DOHH2 (cell line): ENCODE results near the gene SUMO4.

Experiments used
- H3F3A ChIP-seq: fragments of 200-600 bp; sonication (generic), shearing (Covaris generic); 2 replicates; pipeline ENCODE4 v1.6.0; 2016; ENCODE audit warnings: antibody characterized with exemption, mild to moderate bottlenecking; ENCODE audit not compliant: control insufficient read depth, insufficient read depth
- H3K27ac ChIP-seq: fragments of 200-600 bp; sonication (generic); 2 replicates; pipeline ENCODE4 v1.5.1; 2014; ENCODE audit warnings: low read depth, mild to moderate bottlenecking, low read length, moderate library complexity
- H3K27me3 ChIP-seq: fragments of 200-600 bp; sonication (generic); 2 replicates; pipeline ENCODE4 v1.6.1; 2014; ENCODE audit warnings: mild to moderate bottlenecking, low read length, mixed read lengths; ENCODE audit not compliant: control insufficient read depth
- H3K36me3 ChIP-seq: fragments of 200-600 bp; sonication (generic); 2 replicates; pipeline ENCODE4 v1.6.1; 2014; ENCODE audit warnings: mild to moderate bottlenecking, low read length, moderate library complexity, mixed read lengths; ENCODE audit not compliant: control insufficient read depth
- H3K4me1 ChIP-seq: fragments of 200-600 bp; sonication (generic); 2 replicates; pipeline ENCODE4 v1.6.1; 2014; ENCODE audit warnings: mild to moderate bottlenecking, low read length, mixed read lengths; ENCODE audit not compliant: control insufficient read depth
- H3K4me2 ChIP-seq: fragments of 200-600 bp; sonication (generic); 2 replicates; pipeline ENCODE4 v1.6.0; 2014; ENCODE audit warnings: mild to moderate bottlenecking, low read length, moderate library complexity
- H3K4me3 ChIP-seq: fragments of 200-600 bp; sonication (generic); 2 replicates; pipeline ENCODE4 v1.5.1; 2014; ENCODE audit warnings: mild to moderate bottlenecking, low read length, mixed read lengths
- H3K79me2 ChIP-seq: fragments of 200-600 bp; sonication (generic); 2 replicates; pipeline ENCODE4 v1.6.1; 2014; ENCODE audit warnings: mild to moderate bottlenecking, low read length, mixed read lengths; ENCODE audit not compliant: control insufficient read depth
- H3K9me2 ChIP-seq: fragments of 200-600 bp; sonication (generic); replicated peaks from 2 replicates; pipeline ENCODE4 v1.6.1; 2014; ENCODE audit warnings: mild to moderate bottlenecking, low read length, mixed read lengths; ENCODE audit not compliant: control insufficient read depth
- H3K9me3 ChIP-seq: fragments of 200-600 bp; sonication (generic); 2 replicates; pipeline ENCODE4 v1.6.1; 2014; ENCODE audit warnings: antibody characterized with exemption, low read length, mixed read lengths; ENCODE audit not compliant: control insufficient read depth, insufficient read depth
- H4K20me1 ChIP-seq: fragments of 200-600 bp; sonication (generic); 2 replicates; pipeline ENCODE4 v1.6.0; 2014; ENCODE audit warnings: low read depth, mild to moderate bottlenecking, antibody characterized with exemption, low read length, moderate library complexity; ENCODE audit not compliant: control insufficient read depth, insufficient read depth
- EZH2phosphoT487 ChIP-seq: fragments of 200-600 bp; sonication (generic); IDR thresholded peaks from 2 replicates; pipeline ENCODE4 v1.6.1; 2017; ENCODE audit warnings: borderline replicate concordance, mild to moderate bottlenecking, antibody characterized with exemption, low read length, moderate library complexity, mixed read lengths
- TF ChIP-seq, protein P1 (sequence below): fragments of 200-600 bp; sonication (generic); IDR thresholded peaks from one replicate; pipeline ENCODE4 v1.5.1; 2014; ENCODE audit warnings: antibody characterized with exemption, mild to moderate bottlenecking, low read depth, low read length; ENCODE audit not compliant: poor library complexity, severe bottlenecking

Gene SUMO4

DNA sequence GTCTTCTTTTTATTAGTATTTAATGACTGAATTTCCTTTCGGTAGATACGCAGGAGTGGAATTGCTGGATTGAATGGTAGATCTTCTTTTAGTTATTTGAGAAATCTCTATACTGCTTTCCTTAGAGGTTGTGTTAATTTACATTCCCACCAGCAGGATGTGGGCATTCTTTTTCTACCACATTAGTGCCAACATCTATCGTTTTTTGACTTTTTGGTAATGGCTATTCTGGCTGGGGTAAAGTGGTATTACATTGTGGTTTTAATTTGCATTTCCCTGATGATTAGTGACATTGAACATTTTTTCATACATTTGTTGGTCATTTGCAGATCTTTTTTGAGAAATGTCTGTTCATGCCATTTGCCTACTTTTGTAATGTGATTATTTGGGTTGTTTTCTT, 37.1 kb downstream of the SUMO4 start:
- Histone ChIP-seq H3K4me2 (no peak overlapping the region), H3K79me2 (no peaks in the 10 kb centered on the region), H3K4me3 (no peak overlapping the region), H3K36me3 (no peaks in the 10 kb centered on the region), H3K9me2 (no peaks in the 10 kb centered on the region), H3K4me1 (peaks cover 10% of the 10 kb centered on the region), H3K27ac (no peak overlapping the region), H3K27me3 (no peaks in the 10 kb centered on the region), H4K20me1 (no peaks in the 10 kb centered on the region), H3F3A (no peaks in the 10 kb centered on the region), H3K9me3 (no peaks in the 10 kb centered on the region)
- TF ChIP-seq, protein P1, sequence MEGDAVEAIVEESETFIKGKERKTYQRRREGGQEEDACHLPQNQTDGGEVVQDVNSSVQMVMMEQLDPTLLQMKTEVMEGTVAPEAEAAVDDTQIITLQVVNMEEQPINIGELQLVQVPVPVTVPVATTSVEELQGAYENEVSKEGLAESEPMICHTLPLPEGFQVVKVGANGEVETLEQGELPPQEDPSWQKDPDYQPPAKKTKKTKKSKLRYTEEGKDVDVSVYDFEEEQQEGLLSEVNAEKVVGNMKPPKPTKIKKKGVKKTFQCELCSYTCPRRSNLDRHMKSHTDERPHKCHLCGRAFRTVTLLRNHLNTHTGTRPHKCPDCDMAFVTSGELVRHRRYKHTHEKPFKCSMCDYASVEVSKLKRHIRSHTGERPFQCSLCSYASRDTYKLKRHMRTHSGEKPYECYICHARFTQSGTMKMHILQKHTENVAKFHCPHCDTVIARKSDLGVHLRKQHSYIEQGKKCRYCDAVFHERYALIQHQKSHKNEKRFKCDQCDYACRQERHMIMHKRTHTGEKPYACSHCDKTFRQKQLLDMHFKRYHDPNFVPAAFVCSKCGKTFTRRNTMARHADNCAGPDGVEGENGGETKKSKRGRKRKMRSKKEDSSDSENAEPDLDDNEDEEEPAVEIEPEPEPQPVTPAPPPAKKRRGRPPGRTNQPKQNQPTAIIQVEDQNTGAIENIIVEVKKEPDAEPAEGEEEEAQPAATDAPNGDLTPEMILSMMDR = no peak
- no peak for TF ChIP-seq EZH2phosphoT487

DNA sequence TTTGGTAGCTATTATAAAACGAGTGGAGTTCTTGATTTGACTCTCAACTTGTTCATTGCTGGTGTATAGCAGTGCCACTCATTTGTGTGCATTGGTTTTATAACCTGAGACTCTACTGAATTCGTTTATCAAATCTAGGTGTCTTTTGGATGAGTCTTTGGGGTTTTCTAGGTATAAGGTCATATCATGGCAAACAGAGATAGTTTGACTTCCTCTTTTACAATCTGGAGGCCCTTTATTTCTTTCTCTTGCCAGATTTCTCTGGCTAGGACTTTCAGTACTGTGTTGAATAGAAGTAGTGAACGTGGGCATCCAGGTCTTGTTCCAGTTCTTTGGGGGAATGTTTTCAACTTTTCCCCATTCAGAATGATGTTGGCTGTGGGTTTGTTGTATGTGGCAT, 38.8 kb downstream of the SUMO4 start:
- Histone ChIP-seq H3K4me1 (peaks cover 8% of the 10 kb centered on the region), H3F3A (no peaks in the 10 kb centered on the region), H3K27me3 (no peaks in the 10 kb centered on the region), H3K4me3 (no peak overlapping the region), H3K4me2 (no peak overlapping the region), H4K20me1 (no peaks in the 10 kb centered on the region), H3K9me2 (no peaks in the 10 kb centered on the region), H3K79me2 (no peaks in the 10 kb centered on the region), H3K9me3 (no peaks in the 10 kb centered on the region), H3K36me3 (no peaks in the 10 kb centered on the region), H3K27ac (no peak overlapping the region)
- TF ChIP-seq, protein P1 = no peak

DNA sequence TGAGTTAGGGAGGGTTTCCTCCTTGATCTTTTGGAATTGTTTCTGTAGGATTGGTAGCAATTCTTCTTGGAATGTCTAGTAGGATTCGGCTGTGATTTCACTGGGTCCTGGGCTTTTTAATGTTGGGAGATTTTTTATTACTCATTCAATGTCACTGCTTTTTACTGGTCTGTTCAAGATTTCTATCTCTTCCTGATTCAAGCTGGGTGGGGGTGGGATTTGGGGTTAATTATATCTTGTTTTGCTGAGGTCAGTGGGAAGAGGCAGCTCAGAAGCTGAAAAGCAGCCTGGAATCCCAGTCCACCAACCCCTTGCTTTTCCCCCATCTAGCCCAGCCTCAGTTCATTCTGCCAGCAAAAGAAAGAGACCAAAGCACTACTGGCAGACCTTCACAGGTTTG, 39.6 kb downstream of the SUMO4 start:
- Histone ChIP-seq H3F3A (no peaks in the 10 kb centered on the region), H3K36me3 (no peaks in the 10 kb centered on the region), H3K4me3 (no peak overlapping the region), H3K27me3 (no peaks in the 10 kb centered on the region), H3K79me2 (no peaks in the 10 kb centered on the region), H3K9me2 (no peaks in the 10 kb centered on the region), H3K4me1 (peaks cover 8% of the 10 kb centered on the region), H4K20me1 (no peaks in the 10 kb centered on the region), H3K27ac (no peak overlapping the region), H3K9me3 (no peaks in the 10 kb centered on the region), H3K4me2 (no peak overlapping the region)
- no peak for TF ChIP-seq EZH2phosphoT487
- TF ChIP-seq, protein P1 = no peak
